ENCODE results near the gene WDR31.

Gene WDR31

DNA sequence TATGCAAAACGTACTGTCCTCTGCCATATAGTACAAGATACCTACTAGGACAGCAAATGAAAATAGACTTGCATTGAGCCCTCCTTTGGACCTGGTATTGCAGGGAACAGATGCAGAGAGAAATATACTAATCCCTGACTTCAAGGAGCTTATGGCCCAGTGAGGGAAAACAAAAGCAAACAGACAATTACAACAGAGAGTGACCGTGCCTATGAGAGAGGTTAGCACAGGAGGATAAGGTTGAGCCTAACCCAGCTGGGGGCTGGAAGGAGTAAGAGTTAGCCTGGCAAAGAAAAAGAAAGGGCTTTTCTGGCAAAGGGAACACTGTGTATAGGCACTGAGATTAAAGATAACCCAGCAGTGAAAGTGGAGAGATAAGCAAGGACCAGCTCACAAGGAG lies 70.2 kb downstream of the WDR31 start:
- DNase-seq (ENCODE audit: low read depth), result no peak
- TF ChIP-seq, protein P1, sequence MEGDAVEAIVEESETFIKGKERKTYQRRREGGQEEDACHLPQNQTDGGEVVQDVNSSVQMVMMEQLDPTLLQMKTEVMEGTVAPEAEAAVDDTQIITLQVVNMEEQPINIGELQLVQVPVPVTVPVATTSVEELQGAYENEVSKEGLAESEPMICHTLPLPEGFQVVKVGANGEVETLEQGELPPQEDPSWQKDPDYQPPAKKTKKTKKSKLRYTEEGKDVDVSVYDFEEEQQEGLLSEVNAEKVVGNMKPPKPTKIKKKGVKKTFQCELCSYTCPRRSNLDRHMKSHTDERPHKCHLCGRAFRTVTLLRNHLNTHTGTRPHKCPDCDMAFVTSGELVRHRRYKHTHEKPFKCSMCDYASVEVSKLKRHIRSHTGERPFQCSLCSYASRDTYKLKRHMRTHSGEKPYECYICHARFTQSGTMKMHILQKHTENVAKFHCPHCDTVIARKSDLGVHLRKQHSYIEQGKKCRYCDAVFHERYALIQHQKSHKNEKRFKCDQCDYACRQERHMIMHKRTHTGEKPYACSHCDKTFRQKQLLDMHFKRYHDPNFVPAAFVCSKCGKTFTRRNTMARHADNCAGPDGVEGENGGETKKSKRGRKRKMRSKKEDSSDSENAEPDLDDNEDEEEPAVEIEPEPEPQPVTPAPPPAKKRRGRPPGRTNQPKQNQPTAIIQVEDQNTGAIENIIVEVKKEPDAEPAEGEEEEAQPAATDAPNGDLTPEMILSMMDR (conservative IDR thresholded peaks at IDR 0.05; ENCODE audit: low read length), result no peak
- no peak overlapping the region for H3K4me3 ChIP-seq (ENCODE audit: low read length)

DNA sequence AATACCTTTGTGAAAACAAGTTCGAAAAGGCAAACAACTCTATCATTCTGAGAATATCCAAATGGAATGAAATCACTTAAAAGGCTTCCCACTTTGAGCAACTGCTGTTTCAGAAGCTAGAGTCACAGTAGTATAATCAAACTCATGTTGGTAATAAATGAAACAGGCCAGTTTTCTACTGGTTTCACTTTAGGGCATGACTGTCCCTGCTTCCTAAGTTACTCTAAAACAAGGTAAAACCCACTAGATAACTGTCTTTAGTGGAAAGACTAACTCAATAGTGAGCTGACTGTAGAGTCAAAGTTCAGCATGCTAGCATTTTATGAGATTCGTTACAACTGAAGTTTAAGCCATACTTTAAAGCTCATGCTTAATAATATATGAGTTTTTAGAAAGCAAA lies 70.7 kb downstream of the WDR31 start:
- DNase-seq (ENCODE audit: low read depth), result no peak
- TF ChIP-seq, protein P1 (conservative IDR thresholded peaks at IDR 0.05; ENCODE audit: low read length), result no peak
- no peak overlapping the region for H3K4me3 ChIP-seq (ENCODE audit: low read length)

DNA sequence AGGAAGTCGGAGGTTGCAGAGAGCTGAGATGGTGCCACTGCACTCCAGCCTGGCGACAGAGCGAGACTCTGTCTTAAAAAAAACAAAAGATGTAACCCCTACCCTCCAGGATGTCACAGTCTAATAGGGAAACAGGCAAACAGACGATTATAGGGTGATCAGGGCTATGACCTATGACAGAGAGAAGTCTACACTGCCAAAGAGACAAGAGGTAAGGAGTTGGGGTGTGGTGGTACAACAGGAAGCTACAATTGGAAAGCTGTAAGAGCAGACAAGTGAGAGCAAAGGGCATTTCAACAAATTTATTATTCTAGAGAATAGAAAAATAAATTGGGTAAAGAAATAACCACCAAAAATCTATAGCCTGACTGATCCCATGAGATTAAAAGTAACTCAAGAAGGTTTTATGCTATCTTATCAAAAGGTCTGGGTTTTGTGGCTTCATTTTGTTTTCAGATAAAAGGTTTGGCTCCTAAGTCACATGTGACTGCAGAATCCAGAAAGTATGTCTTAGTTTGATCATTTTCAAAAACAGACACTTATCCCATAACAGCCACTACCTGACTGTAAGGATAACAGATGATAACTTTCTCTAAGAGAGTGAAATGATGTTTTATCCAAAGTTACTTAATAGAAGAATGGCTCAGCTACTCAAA lies 72.0 kb downstream of the WDR31 start:
- TF ChIP-seq, protein P1 (conservative IDR thresholded peaks at IDR 0.05; ENCODE audit: low read length), result no peak
- no peak overlapping the region for H3K4me3 ChIP-seq (ENCODE audit: low read length)
- no peak for DNase-seq (ENCODE audit: low read depth)

DNA sequence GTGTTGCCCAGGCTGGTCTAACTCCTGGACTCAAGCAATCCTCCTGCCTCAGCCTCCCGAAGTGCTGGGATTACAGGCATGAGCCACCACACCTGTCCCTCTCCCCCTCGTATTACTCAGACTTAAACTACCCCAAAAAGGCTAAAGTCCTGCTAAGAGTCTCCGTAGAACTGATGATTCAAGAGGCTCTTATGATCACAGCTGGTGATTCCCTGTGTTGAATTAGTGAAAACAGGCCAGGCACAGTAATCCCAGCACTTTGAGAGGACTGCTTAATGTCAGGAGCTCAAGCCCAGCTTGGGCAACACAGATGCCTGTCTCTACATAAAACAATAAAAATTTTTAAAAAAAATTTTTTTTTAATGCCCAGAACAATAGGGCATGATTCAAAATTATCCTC lies 73.9 kb downstream of the WDR31 start:
- no peak for DNase-seq (ENCODE audit: low read depth)
- TF ChIP-seq, protein P1 (conservative IDR thresholded peaks at IDR 0.05; ENCODE audit: low read length), result no peak

More for the DNA sequence above, 73.9 kb downstream of the WDR31 start:
- no peak overlapping the region for H3K4me3 ChIP-seq (ENCODE audit: low read length)

Measured in AG10803 (cell line).